Gastroesophageal sphincter (tissue), 4 donors: ENCODE measurements around the gene ARMC7. TPM values are rescaled to one million over a fixed set of nuclear protein-coding genes. Genes with fewer than 3 reads are reported as not detected.

Experiments used
- ATAC-seq: fragments of 150-250 bp; one replicate; pipeline ENCODE4 v1.9.1; 2016; ENCODE audit warnings: mild to moderate bottlenecking, moderate library complexity
- H3K27ac ChIP-seq, 4 donors: fragments of 200-600 bp; sonication (generic) in 3 of 4; 1 replicate in 3 of 4; 2 replicates in 1 of 4; pipeline ENCODE4 v1.5.1; 2016 to 2019
- H3K27me3 ChIP-seq: fragments of 200-600 bp; sonication (generic); one replicate; pipeline ENCODE4 v1.5.1; 2019
- H3K36me3 ChIP-seq, 2 donors: fragments of 200-600 bp; sonication (generic); one replicate each; pipeline ENCODE4 v1.5.1; 2019; ENCODE audit warnings: control low read depth in 1 of 2
- H3K4me1 ChIP-seq, 3 donors: fragments of 200-600 bp; sonication (generic); 1 replicate in 2 of 3; 2 replicates in 1 of 3; pipeline ENCODE4 v1.5.1; 2016 to 2019; ENCODE audit warnings: control low read depth in 2 of 3
- H3K4me3 ChIP-seq, 2 donors: fragments of 200-600 bp; sonication (generic); one replicate each; pipeline ENCODE4 v1.5.1; 2019; ENCODE audit warnings: mild to moderate bottlenecking in 1 of 2, moderate library complexity in 1 of 2
- H3K9me3 ChIP-seq, 3 donors: fragments of 200-600 bp; sonication (generic); one replicate each; pipeline ENCODE4 v1.5.1; 2017 to 2019; ENCODE audit warnings: control low read depth in 2 of 3
- EP300 ChIP-seq: sonication (generic); formaldehyde crosslinking; IDR thresholded peaks from one replicate; pipeline ENCODE4 v1.6.1; 2017; ENCODE audit warnings: antibody characterized with exemption, mild to moderate bottlenecking
- POLR2A ChIP-seq, 2 donors: fragments of 450-650 bp; IDR thresholded peaks; one replicate each; pipeline ENCODE4 v1.6.1; 2017; ENCODE audit warnings: antibody characterized with exemption in 2 of 2, mild to moderate bottlenecking in 2 of 2, moderate library complexity in 1 of 2
- POLR2AphosphoS5 ChIP-seq: sonication (generic); formaldehyde crosslinking; IDR thresholded peaks from one replicate; pipeline ENCODE4 v1.6.1; 2017; ENCODE audit warnings: antibody characterized with exemption
- WGBS, 2 donors: methylation state at CpG; one replicate each; pipeline ENCODE4 v1.1.5; 2018; ENCODE audit warnings: low coverage in 1 of 2; 5-methylcytosine and 5-hydroxymethylcytosine counted together
- total RNA-seq, 4 donors: library from RNA; depleted of rRNA; stranded (reverse); fragments of >200 nt; gene quantifications; one replicate each; pipeline ENCODE4 v1.1.0, GENCODE V29; 2016
- TF ChIP-seq, protein P1 (sequence below), 4 experiments: fragments of 200-600 bp in 2 of 4; fragments of 450-650 bp in 2 of 4; sonication (generic) in 1 of 4; IDR thresholded peaks; one replicate each; pipeline ENCODE4 v1.5.1; 2017 to 2019; ENCODE audit warnings: antibody characterized with exemption in 4 of 4, mild to moderate bottlenecking in 2 of 4, moderate library complexity in 2 of 4

ARMC7 gene
- total RNA-seq, 4 donors from 2014 or later: 2.4 to 6.1 (median 3.9) TPM

GRCh38 chr17:75088465-75089417 lies 21.0 kb upstream of the ARMC7 start:
- WGBS, 2 donors: no CpG with 5 or more reads among the region's 11 CpGs
- peak overlapping the region; percentile 22 to 86 (median 76) for H3K27ac ChIP-seq
- H3K9me3 ChIP-seq: no peaks in the 10 kb centered on the region
- H3K4me1 ChIP-seq: peaks cover 0 to 49% (median 16%) of the 10 kb centered on the region in 3 donors
- H3K27me3 ChIP-seq: peaks cover 12% of the 10 kb centered on the region
- ATAC-seq: no peak
- TF ChIP-seq POLR2AphosphoS5 (no peak), POLR2A (IDR thresholded peaks at IDR 0.05) (no peak), EP300 (no peak)
- TF ChIP-seq, protein P1, sequence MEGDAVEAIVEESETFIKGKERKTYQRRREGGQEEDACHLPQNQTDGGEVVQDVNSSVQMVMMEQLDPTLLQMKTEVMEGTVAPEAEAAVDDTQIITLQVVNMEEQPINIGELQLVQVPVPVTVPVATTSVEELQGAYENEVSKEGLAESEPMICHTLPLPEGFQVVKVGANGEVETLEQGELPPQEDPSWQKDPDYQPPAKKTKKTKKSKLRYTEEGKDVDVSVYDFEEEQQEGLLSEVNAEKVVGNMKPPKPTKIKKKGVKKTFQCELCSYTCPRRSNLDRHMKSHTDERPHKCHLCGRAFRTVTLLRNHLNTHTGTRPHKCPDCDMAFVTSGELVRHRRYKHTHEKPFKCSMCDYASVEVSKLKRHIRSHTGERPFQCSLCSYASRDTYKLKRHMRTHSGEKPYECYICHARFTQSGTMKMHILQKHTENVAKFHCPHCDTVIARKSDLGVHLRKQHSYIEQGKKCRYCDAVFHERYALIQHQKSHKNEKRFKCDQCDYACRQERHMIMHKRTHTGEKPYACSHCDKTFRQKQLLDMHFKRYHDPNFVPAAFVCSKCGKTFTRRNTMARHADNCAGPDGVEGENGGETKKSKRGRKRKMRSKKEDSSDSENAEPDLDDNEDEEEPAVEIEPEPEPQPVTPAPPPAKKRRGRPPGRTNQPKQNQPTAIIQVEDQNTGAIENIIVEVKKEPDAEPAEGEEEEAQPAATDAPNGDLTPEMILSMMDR (IDR thresholded peaks at IDR 0.05): no peak
- no peaks in the 10 kb centered on the region for H3K36me3 ChIP-seq
- peak overlapping the region; percentile 41 to 60 for H3K4me3 ChIP-seq

DNA sequence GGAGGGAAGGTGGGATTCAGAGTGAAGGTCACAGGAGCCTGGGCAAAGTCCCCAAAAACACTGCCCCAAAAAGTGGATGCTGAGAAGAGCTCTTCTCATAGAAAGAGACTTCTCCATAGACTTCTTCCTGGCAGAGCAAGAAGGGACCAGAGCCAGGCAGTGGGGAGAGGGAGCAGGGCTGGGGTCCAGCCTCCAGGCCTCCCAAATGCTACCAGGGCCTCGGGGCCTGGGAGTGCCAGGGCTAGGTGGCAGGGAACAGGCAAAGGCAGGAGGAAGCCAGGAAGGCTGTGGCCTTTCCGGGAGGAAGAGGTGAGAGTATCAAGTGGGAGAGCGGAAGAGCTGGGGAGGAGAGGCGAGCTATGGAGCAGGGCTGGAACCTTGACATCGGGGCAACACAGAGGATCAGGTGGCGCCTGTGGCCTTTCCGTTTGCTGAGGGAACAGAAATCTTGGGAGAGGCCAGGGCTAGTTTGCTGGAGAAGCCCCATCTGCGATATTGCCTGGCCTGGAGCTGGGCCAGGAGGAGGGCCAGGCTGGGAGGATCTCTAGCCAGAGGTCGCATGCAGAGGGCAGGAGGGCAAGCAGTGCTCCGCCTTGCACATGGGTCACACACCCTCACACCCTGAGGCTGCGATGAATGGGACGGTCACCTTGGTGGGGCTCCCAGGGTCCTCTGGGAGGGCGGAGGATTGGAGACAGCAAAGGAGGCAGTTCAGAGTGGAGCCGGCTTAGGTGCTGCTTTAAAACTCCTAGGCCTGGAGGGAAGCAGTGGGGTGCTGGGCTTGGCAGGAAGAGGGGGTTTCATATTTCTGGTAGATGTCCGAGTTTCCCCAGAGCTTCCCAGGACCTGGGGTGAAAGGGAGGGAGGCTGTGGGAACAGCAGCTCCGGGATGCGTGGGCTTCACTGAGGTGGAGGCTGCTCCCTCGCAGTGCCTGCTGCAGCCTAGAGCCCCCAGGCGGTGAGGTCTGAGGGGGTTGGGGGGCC lies 18.6 kb upstream of the ARMC7 start:
- no peak for ATAC-seq
- Histone ChIP-seq H3K27ac (peak overlapping the region in 3 of 4 donors; percentile 5 to 51 (median 14)), H3K36me3 (no peaks in the 10 kb centered on the region), H3K9me3 (no peaks in the 10 kb centered on the region), H3K27me3 (peaks cover 12% of the 10 kb centered on the region), H3K4me3 (no peak overlapping the region), H3K4me1 (peaks cover 0 to 53% (median 16%) of the 10 kb centered on the region in 3 donors)
- 33 to 63% methylated on average over 5 to 6 of the region's 19 CpGs for WGBS, 2 donors
- no peak for TF ChIP-seq POLR2AphosphoS5
- TF ChIP-seq POLR2A (IDR thresholded peaks at IDR 0.05): no peak
- TF ChIP-seq, protein P1 (IDR thresholded peaks at IDR 0.05): no peak
- TF ChIP-seq EP300: no peak

DNA sequence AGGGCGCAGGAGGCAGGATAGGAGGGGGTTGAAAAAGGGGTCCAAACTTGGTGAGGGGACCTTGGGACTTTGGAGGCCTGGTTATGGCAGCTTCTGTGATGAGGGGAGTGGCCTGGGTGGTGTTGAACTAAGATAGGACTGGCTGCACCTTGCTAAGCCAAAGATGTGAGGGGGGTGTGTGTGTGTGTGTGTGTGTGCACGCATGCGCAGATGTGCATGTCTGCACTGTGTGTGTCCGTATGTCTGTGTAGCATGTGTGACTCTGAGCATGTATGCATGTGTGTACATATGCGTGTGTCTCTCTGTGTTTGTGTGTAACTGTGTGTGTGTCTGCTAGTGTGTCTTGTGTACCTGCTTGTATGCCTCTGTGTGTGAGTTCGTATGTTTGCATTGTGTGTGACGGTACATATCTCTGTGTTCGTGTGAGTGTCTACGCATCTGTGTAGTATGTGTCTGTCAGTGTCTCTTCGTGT lies 17.9 kb upstream of the ARMC7 start:
- H3K4me3 ChIP-seq: no peak overlapping the region
- H3K36me3 ChIP-seq: no peaks in the 10 kb centered on the region
- no peak for TF ChIP-seq POLR2AphosphoS5
- TF ChIP-seq, protein P1 (IDR thresholded peaks at IDR 0.05): no peak
- no peak for TF ChIP-seq POLR2A (IDR thresholded peaks at IDR 0.05)
- no peak for TF ChIP-seq EP300
- 81 to 91% methylated on average over 9 to 10 of the region's 10 CpGs for WGBS, 2 donors
- H3K27me3 ChIP-seq: peaks cover 12% of the 10 kb centered on the region
- peak overlapping the region in 1 of 4 donors; percentile 51 for H3K27ac ChIP-seq
- ATAC-seq: no peak
- peaks cover 0 to 57% (median 16%) of the 10 kb centered on the region in 3 donors for H3K4me1 ChIP-seq
- H3K9me3 ChIP-seq: no peaks in the 10 kb centered on the region

- H3K9me3 ChIP-seq: no peaks in the 10 kb centered on the region
- no peak for ATAC-seq
- H3K4me1 ChIP-seq: peaks cover 0 to 41% (median 13%) of the 10 kb centered on the region in 3 donors
- no peaks in the 10 kb centered on the region for H3K27me3 ChIP-seq
- 83% methylated on average over 2 of the region's 18 CpGs; no CpG with 5 or more reads in 1 of the 2 donors for WGBS, 2 donors
- no peak overlapping the region for H3K4me3 ChIP-seq
- peak overlapping the region in 1 of 4 donors; percentile 19 for H3K27ac ChIP-seq
- H3K36me3 ChIP-seq: peaks cover 0 to 6% of the 10 kb centered on the region in 2 donors
- TF ChIP-seq EP300 (no peak), POLR2AphosphoS5 (no peak), POLR2A (IDR thresholded peaks at IDR 0.05) (no peak)
- TF ChIP-seq, protein P1 (IDR thresholded peaks at IDR 0.05): no peak
These were observed 16.1 kb upstream of the ARMC7 start for GRCh38 chr17:75093548-75094158.
